MCF 10A (cell line): ENCODE measurements around the gene ADK. TPM values are rescaled to one million over a fixed set of nuclear protein-coding genes. Genes with fewer than 3 reads are reported as not detected.
"Not testable (repeated sequence)": the region's sequence is repeated elsewhere in the genome, so short reads cannot be mapped to it uniquely, and the experiment has no call there.

Source experiments
- BruUV-seq: library from RNA; stranded (reverse); fragments of 400-500 nt; replicated peaks from 2 replicates; lab custom pipeline; 2021; lab: Mats Ljungman, UMichigan
- CTCF ChIA-PET: fragments of 300-600 bp; sonication (Branson Sonifier 250); formaldehyde crosslinking; extraction: SDS; loops from one replicate; lab custom pipeline; 2021; ENCODE audit warnings: antibody characterized with exemption, inconsistent platforms; lab: Yijun Ruan, JAX
- POLR2A ChIA-PET: fragments of 300-600, 350-650 bp; sonication (Branson Sonifier 250); formaldehyde crosslinking; extraction: SDS; loops from one replicate; lab custom pipeline; 2020; ENCODE audit warnings: antibody characterized with exemption, inconsistent platforms; lab: Yijun Ruan, JAX
- DNase-seq: peaks from one replicate; pipeline ENCODE4 v3.0.0-alpha.2; 2018; ENCODE audit not compliant: unreplicated experiment
- H3K27ac Mint-ChIP-seq: one replicate; pipeline ENCODE4 v1.8.0; 2022; ENCODE audit warnings: mild to moderate bottlenecking, low read depth, mixed read lengths; ENCODE audit not compliant: unreplicated experiment
- H3K27me3 Mint-ChIP-seq: one replicate; pipeline ENCODE4 v1.8.0; 2022; ENCODE audit warnings: mixed read lengths; ENCODE audit not compliant: insufficient read depth, unreplicated experiment
- H3K36me3 Mint-ChIP-seq: one replicate; pipeline ENCODE4 v1.8.0; 2022; ENCODE audit warnings: mild to moderate bottlenecking, moderate library complexity, mixed read lengths; ENCODE audit not compliant: insufficient read depth, unreplicated experiment
- H3K4me1 Mint-ChIP-seq: one replicate; pipeline ENCODE4 v1.8.0; 2022; ENCODE audit warnings: mixed read lengths; ENCODE audit not compliant: insufficient read depth, unreplicated experiment
- H3K4me3 Mint-ChIP-seq: one replicate; pipeline ENCODE4 v1.8.0; 2022; ENCODE audit warnings: mild to moderate bottlenecking, moderate library complexity, mixed read lengths; ENCODE audit not compliant: unreplicated experiment
- H3K9me3 Mint-ChIP-seq: one replicate; pipeline ENCODE4 v1.8.0; 2022; ENCODE audit warnings: mixed read lengths; ENCODE audit not compliant: unreplicated experiment
- intact Hi-C: fragments of 100-400 bp; cut with micrococcal nuclease; formaldehyde crosslinking; loops from 2 replicates; pipeline ENCODE4 v1.14.1; 2022
- total RNA-seq: library from RNA; stranded (reverse); gene quantifications from 2 replicates; pipeline ENCODE4 v1.2.3, GENCODE V29; 2022
- TF ChIP-seq, protein P1 (sequence below): fragments of 200-600 bp; IDR thresholded peaks from one replicate; pipeline ENCODE4 v1.8.0; 2022; ENCODE audit warnings: antibody characterized with exemption, mild to moderate bottlenecking; ENCODE audit not compliant: unreplicated experiment

The ADK gene
- total RNA-seq, 1 experiment from 2014 or later = 98.6 TPM

DNA sequence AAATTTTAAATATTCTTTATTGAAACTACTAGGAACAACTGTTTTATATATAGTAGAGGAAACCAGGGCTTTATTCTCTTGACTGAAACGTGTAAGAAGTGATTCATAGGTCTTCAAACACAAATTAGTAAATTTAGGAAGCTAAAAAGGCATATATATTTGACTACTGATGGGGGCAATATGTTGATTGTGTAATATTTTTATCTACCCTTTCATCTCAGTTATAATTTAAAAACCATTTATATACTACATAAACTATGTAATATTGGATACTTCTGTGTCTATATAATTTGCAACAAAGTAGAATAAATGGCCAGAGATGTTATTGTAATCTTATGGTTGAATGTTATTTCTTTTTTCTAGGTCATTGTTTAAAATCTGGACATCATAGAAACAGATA lies 406.1 kb downstream of the ADK start:
- POLR2A ChIA-PET = interaction anchor here (0.8 to 1.0 kb wide), 3 partner anchors 15 to 29 kb away, joined by 3 read pairs; no protein-coding TSS in a partner anchor

GRCh38 chr10:74558403-74558802 lies 407.4 kb downstream of the ADK start:
- Mint-ChIP-seq H3K9me3 (no peaks in the 10 kb centered on the region), H3K27ac (no peak overlapping the region), H3K4me1 (no peaks in the 10 kb centered on the region), H3K27me3 (no peaks in the 10 kb centered on the region), H3K4me3 (no peak overlapping the region), H3K36me3 (peaks cover 2% of the 10 kb centered on the region)
- BruUV-seq = no TSS peak
- ChIA-PET POLR2A (interaction anchor here (0.8 kb wide), 1 partner anchor 58 kb away, joined by 3 read pairs; no protein-coding TSS in a partner anchor), CTCF (no interaction called here)
- no peak for DNase-seq
- TF ChIP-seq, protein P1, sequence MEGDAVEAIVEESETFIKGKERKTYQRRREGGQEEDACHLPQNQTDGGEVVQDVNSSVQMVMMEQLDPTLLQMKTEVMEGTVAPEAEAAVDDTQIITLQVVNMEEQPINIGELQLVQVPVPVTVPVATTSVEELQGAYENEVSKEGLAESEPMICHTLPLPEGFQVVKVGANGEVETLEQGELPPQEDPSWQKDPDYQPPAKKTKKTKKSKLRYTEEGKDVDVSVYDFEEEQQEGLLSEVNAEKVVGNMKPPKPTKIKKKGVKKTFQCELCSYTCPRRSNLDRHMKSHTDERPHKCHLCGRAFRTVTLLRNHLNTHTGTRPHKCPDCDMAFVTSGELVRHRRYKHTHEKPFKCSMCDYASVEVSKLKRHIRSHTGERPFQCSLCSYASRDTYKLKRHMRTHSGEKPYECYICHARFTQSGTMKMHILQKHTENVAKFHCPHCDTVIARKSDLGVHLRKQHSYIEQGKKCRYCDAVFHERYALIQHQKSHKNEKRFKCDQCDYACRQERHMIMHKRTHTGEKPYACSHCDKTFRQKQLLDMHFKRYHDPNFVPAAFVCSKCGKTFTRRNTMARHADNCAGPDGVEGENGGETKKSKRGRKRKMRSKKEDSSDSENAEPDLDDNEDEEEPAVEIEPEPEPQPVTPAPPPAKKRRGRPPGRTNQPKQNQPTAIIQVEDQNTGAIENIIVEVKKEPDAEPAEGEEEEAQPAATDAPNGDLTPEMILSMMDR = no peak
- intact Hi-C loops = no loop called here

More for the DNA sequence above, 406.1 kb downstream of the ADK start:
- CTCF ChIA-PET = interaction anchor here (0.6 kb wide), 1 partner anchor 25 kb away, joined by 6 read pairs; no protein-coding TSS in a partner anchor
- Mint-ChIP-seq H3K27me3 (no peaks in the 10 kb centered on the region), H3K36me3 (peaks cover 5% of the 10 kb centered on the region), H3K9me3 (no peaks in the 10 kb centered on the region), H3K4me1 (no peaks in the 10 kb centered on the region), H3K4me3 (no peak overlapping the region), H3K27ac (no peak overlapping the region)
- TF ChIP-seq, protein P1 = no peak
- intact Hi-C loops = no loop called here
- no TSS peak for BruUV-seq
- no peak for DNase-seq

GRCh38 chr10:74558897-74559296 lies 407.9 kb downstream of the ADK start:
- ChIA-PET CTCF (no interaction called here), POLR2A (no interaction called here)
- TF ChIP-seq, protein P1 = no peak
- no TSS peak for BruUV-seq
- DNase-seq = no peak
- Mint-ChIP-seq H3K27me3 (no peaks in the 10 kb centered on the region), H3K4me3 (no peak overlapping the region), H3K27ac (no peak overlapping the region), H3K9me3 (no peaks in the 10 kb centered on the region), H3K4me1 (no peaks in the 10 kb centered on the region), H3K36me3 (no peaks in the 10 kb centered on the region)
- intact Hi-C loops = no loop called here

- H3K27ac Mint-ChIP-seq, intact Hi-C loops, CTCF ChIA-PET, H3K4me3 Mint-ChIP-seq, H3K27me3 Mint-ChIP-seq, POLR2A ChIA-PET, BruUV-seq, DNase-seq, H3K4me1 Mint-ChIP-seq, H3K9me3 Mint-ChIP-seq: not testable (repeated sequence)
- peaks cover 12% of the 10 kb centered on the region for H3K36me3 Mint-ChIP-seq
These were observed 417.9 kb downstream of the ADK start for GRCh38 chr10:74568896-74569295.

GRCh38 chr10:74573497-74573896 lies 422.5 kb downstream of the ADK start:
- H3K27ac Mint-ChIP-seq, DNase-seq, H3K4me1 Mint-ChIP-seq, H3K9me3 Mint-ChIP-seq, H3K27me3 Mint-ChIP-seq, CTCF ChIA-PET, BruUV-seq, POLR2A ChIA-PET, H3K4me3 Mint-ChIP-seq, intact Hi-C loops: not testable (repeated sequence)
- peaks cover 29% of the 10 kb centered on the region for H3K36me3 Mint-ChIP-seq
